Measurements from ENCODE around the gene MYPN. TPM values are rescaled to one million over a fixed set of nuclear protein-coding genes. Genes with fewer than 3 reads are reported as not detected.

Gene MYPN
- total and polyA plus RNA-seq, 2 experiments from 2014 or later = not detected

GRCh38 chr10:68125772-68126171 is 16.5 kb downstream of the MYPN start (continued):
- TF ChIP-seq EZH2 (IDR thresholded peaks at IDR 0.05; ENCODE audit: low read depth, unreplicated experiment) = no peak

DNA sequence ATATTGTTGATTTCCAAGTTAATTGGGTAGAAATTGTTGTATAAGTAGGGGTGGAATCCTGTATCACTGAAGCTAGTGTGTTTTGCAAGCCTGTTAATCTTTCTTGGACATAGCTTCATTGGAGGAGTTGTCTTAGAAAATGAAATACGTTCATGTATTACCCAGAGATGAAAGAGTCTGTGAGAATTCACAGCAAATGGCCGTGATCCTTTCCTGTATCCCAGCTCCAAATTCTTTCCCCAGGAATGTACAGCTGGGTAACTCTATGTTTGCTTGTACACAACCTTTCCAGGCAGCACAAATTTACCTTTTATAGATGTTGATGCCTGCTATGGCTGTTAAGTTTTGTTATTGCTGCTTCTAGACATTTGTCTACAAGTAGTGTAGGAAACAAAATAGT is 18.7 kb downstream of the MYPN start:
- 0 out of 2 replicates have a peak overlapping the region, but pooled peaks have one; percentile 70 for H2AFZ ChIP-seq

More for the DNA sequence above, 18.7 kb downstream of the MYPN start:
- Histone ChIP-seq H3K27ac (ENCODE audit: low read depth) (no peak overlapping the region), H3K4me1 (ENCODE audit: insufficient read depth) (no peaks in the 10 kb centered on the region), H3K27me3 (ENCODE audit: insufficient read depth) (no peaks in the 10 kb centered on the region), H3K79me2 (replicated peaks; ENCODE audit: insufficient read depth) (no peaks in the 10 kb centered on the region), H3K4me3 (no peak overlapping the region), H3F3A (replicated peaks; ENCODE audit: low read depth) (no peaks in the 10 kb centered on the region), H3K36me3 (ENCODE audit: insufficient read depth) (no peaks in the 10 kb centered on the region), H3K9me2 (ENCODE audit: insufficient read depth) (no peaks in the 10 kb centered on the region; the same call in 1 of the 2 replicates), H4K20me1 (replicated peaks; ENCODE audit: insufficient read depth) (no peaks in the 10 kb centered on the region), H3K4me2 (no peak overlapping the region)
- DNase-seq (ENCODE audit: low spot score) (no peak), ATAC-seq (no peak)
- Mint-ChIP-seq H3K9me3 (no peaks in the 10 kb centered on the region), H3K4me1 (no peaks in the 10 kb centered on the region), H3K27me3 (ENCODE audit: insufficient read depth, low read depth, poor library complexity) (no peaks in the 10 kb centered on the region), H3K4me3 (no peak overlapping the region), H3K27ac (no peak overlapping the region), H3K36me3 (ENCODE audit: low read depth) (no peaks in the 10 kb centered on the region)
- TF ChIP-seq CREB1 (CRISPR knock-in tag; IDR thresholded peaks at IDR 0.05; ENCODE audit: low read depth) = no peak
- no peak for TF ChIP-seq STAT1 (IDR thresholded peaks at IDR 0.05; ENCODE audit: unreplicated experiment)
- TF ChIP-seq JUNB (IDR thresholded peaks at IDR 0.05; ENCODE audit: unreplicated experiment) = no peak
- TF ChIP-seq, protein P1, sequence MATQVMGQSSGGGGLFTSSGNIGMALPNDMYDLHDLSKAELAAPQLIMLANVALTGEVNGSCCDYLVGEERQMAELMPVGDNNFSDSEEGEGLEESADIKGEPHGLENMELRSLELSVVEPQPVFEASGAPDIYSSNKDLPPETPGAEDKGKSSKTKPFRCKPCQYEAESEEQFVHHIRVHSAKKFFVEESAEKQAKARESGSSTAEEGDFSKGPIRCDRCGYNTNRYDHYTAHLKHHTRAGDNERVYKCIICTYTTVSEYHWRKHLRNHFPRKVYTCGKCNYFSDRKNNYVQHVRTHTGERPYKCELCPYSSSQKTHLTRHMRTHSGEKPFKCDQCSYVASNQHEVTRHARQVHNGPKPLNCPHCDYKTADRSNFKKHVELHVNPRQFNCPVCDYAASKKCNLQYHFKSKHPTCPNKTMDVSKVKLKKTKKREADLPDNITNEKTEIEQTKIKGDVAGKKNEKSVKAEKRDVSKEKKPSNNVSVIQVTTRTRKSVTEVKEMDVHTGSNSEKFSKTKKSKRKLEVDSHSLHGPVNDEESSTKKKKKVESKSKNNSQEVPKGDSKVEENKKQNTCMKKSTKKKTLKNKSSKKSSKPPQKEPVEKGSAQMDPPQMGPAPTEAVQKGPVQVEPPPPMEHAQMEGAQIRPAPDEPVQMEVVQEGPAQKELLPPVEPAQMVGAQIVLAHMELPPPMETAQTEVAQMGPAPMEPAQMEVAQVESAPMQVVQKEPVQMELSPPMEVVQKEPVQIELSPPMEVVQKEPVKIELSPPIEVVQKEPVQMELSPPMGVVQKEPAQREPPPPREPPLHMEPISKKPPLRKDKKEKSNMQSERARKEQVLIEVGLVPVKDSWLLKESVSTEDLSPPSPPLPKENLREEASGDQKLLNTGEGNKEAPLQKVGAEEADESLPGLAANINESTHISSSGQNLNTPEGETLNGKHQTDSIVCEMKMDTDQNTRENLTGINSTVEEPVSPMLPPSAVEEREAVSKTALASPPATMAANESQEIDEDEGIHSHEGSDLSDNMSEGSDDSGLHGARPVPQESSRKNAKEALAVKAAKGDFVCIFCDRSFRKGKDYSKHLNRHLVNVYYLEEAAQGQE (IDR thresholded peaks at IDR 0.05; ENCODE audit: unreplicated experiment) = no peak
- TF ChIP-seq, protein P2, sequence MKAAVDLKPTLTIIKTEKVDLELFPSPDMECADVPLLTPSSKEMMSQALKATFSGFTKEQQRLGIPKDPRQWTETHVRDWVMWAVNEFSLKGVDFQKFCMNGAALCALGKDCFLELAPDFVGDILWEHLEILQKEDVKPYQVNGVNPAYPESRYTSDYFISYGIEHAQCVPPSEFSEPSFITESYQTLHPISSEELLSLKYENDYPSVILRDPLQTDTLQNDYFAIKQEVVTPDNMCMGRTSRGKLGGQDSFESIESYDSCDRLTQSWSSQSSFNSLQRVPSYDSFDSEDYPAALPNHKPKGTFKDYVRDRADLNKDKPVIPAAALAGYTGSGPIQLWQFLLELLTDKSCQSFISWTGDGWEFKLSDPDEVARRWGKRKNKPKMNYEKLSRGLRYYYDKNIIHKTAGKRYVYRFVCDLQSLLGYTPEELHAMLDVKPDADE (IDR thresholded peaks at IDR 0.05) = no peak
- TF ChIP-seq ZNF462 (CRISPR knock-in tag; IDR thresholded peaks at IDR 0.05) = no peak
- TF ChIP-seq EZH2phosphoT487 (IDR thresholded peaks at IDR 0.05; ENCODE audit: unreplicated experiment) = no peak
- no peak for TF ChIP-seq ZNF331 (CRISPR knock-in tag; IDR thresholded peaks at IDR 0.05; ENCODE audit: low read depth)
- TF ChIP-seq POLR2AphosphoS5 (IDR thresholded peaks at IDR 0.05; ENCODE audit: low read depth) = no peak
- no peak for TF ChIP-seq ZNF114 (CRISPR knock-in tag; IDR thresholded peaks at IDR 0.05)
- TF ChIP-seq EZH2 (IDR thresholded peaks at IDR 0.05; ENCODE audit: low read depth, unreplicated experiment) = no peak
- TF ChIP-seq, protein P3, sequence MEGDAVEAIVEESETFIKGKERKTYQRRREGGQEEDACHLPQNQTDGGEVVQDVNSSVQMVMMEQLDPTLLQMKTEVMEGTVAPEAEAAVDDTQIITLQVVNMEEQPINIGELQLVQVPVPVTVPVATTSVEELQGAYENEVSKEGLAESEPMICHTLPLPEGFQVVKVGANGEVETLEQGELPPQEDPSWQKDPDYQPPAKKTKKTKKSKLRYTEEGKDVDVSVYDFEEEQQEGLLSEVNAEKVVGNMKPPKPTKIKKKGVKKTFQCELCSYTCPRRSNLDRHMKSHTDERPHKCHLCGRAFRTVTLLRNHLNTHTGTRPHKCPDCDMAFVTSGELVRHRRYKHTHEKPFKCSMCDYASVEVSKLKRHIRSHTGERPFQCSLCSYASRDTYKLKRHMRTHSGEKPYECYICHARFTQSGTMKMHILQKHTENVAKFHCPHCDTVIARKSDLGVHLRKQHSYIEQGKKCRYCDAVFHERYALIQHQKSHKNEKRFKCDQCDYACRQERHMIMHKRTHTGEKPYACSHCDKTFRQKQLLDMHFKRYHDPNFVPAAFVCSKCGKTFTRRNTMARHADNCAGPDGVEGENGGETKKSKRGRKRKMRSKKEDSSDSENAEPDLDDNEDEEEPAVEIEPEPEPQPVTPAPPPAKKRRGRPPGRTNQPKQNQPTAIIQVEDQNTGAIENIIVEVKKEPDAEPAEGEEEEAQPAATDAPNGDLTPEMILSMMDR (conservative IDR thresholded peaks at IDR 0.05; ENCODE audit: low read depth in 2 of 2) = no peak
- no peak for TF ChIP-seq NANOG (IDR thresholded peaks at IDR 0.05; ENCODE audit: borderline replicate concordance)
